Liver (tissue), 9 donors: Measurements from ENCODE around the gene GABRB1. TPM values are rescaled to one million over a fixed set of nuclear protein-coding genes. Genes with fewer than 3 reads are reported as not detected.

Experiments used
- DNase-seq: peaks from one replicate; pipeline ENCODE4 v3.0.0-alpha.2; 2017; ENCODE audit warnings: low spot score
- H3K27ac ChIP-seq, 2 donors: one replicate each; pipeline ENCODE4 v1.7.0; 2013; ENCODE audit warnings: inconsistent platforms in 2 of 2, low read length in 2 of 2, control low read depth in 1 of 2, low read depth in 1 of 2, mild to moderate bottlenecking in 1 of 2
- H3K27me3 ChIP-seq, 4 donors: one replicate each; pipeline versions ENCODE4 v1.6.1 to v1.7.0; 2013; ENCODE audit warnings: low read length in 3 of 4, inconsistent platforms in 1 of 4, mild to moderate bottlenecking in 1 of 4, moderate library complexity in 1 of 4; ENCODE audit not compliant: control insufficient read depth in 4 of 4, insufficient read depth in 4 of 4
- H3K36me3 ChIP-seq, 4 donors: one replicate each; pipeline versions ENCODE4 v1.6.1 to v1.7.0; 2013; ENCODE audit warnings: low read length in 3 of 4, mild to moderate bottlenecking in 3 of 4, low read depth in 1 of 4, moderate library complexity in 1 of 4; ENCODE audit not compliant: control insufficient read depth in 4 of 4, insufficient read depth in 3 of 4
- H3K4me1 ChIP-seq, 4 donors: one replicate each; pipeline versions ENCODE4 v1.6.1 to v1.7.0; 2013; ENCODE audit warnings: low read length in 3 of 4, mild to moderate bottlenecking in 3 of 4, moderate library complexity in 1 of 4; ENCODE audit not compliant: control insufficient read depth in 4 of 4, insufficient read depth in 4 of 4
- H3K4me3 ChIP-seq, 3 donors: one replicate each; pipeline versions ENCODE4 v1.6.1 to v1.7.0; 2013; ENCODE audit warnings: low read length in 3 of 3, control low read depth in 1 of 3, low read depth in 1 of 3, mild to moderate bottlenecking in 1 of 3
- H3K9ac ChIP-seq, 2 donors: one replicate each; pipeline ENCODE4 v1.7.0; 2013; ENCODE audit warnings: low read length in 2 of 2, mild to moderate bottlenecking in 2 of 2, moderate library complexity in 2 of 2, control low read depth in 1 of 2, low read depth in 1 of 2
- H3K9me3 ChIP-seq, 4 donors: one replicate each; pipeline versions ENCODE4 v1.6.1 to v1.7.0; 2013; ENCODE audit warnings: low read length in 3 of 4; ENCODE audit not compliant: control insufficient read depth in 4 of 4
- EGR1 ChIP-seq, 2 donors: IDR thresholded peaks; 2 replicates each; pipeline ENCODE4 v1.6.1; 2016 to 2018; ENCODE audit warnings: antibody characterized with exemption in 2 of 2, low read depth in 2 of 2
- FOXA1 ChIP-seq: IDR thresholded peaks from 2 replicates; pipeline ENCODE4 v1.6.1; 2016; ENCODE audit warnings: antibody characterized with exemption
- FOXA2 ChIP-seq: IDR thresholded peaks from 2 replicates; pipeline ENCODE4 v1.6.1; 2016; ENCODE audit warnings: antibody characterized with exemption
- GABPA ChIP-seq, 2 donors: IDR thresholded peaks in 1 of 2; conservative IDR thresholded peaks in 1 of 2; 2 replicates each; pipeline ENCODE4 v1.6.1; 2016; ENCODE audit warnings: antibody characterized with exemption in 2 of 2, mild to moderate bottlenecking in 1 of 2, moderate library complexity in 1 of 2
- HNF4A ChIP-seq, 2 donors: conservative IDR thresholded peaks; 2 replicates each; pipeline ENCODE4 v1.6.1; 2016; ENCODE audit warnings: antibody characterized with exemption in 2 of 2, mild to moderate bottlenecking in 2 of 2
- HNF4G ChIP-seq: IDR thresholded peaks from 2 replicates; pipeline ENCODE4 v1.6.1; 2016; ENCODE audit warnings: antibody characterized with exemption
- JUND ChIP-seq, 2 donors: IDR thresholded peaks; 2 replicates each; pipeline ENCODE4 v1.6.1; 2016; ENCODE audit warnings: antibody characterized with exemption in 2 of 2
- NR2F2 ChIP-seq: IDR thresholded peaks from 2 replicates; pipeline ENCODE4 v1.6.1; 2016; ENCODE audit warnings: antibody characterized with exemption
- RAD21 ChIP-seq, 2 donors: IDR thresholded peaks; 2 replicates each; pipeline ENCODE4 v1.6.1; 2016; ENCODE audit warnings: antibody characterized with exemption in 2 of 2, mild to moderate bottlenecking in 2 of 2
- RXRA ChIP-seq, 2 donors: IDR thresholded peaks; 2 replicates each; pipeline ENCODE4 v1.6.1; 2017 to 2018; ENCODE audit warnings: antibody characterized with exemption in 2 of 2, mild to moderate bottlenecking in 1 of 2
- SP1 ChIP-seq: IDR thresholded peaks from 2 replicates; pipeline ENCODE4 v1.6.1; 2018; ENCODE audit warnings: antibody characterized with exemption, mild to moderate bottlenecking
- TAF1 ChIP-seq: conservative IDR thresholded peaks from 2 replicates; pipeline ENCODE4 v1.6.1; 2016; ENCODE audit warnings: antibody characterized with exemption, mild to moderate bottlenecking
- YY1 ChIP-seq: IDR thresholded peaks from 2 replicates; pipeline ENCODE4 v1.6.1; 2016; ENCODE audit warnings: antibody characterized with exemption, mild to moderate bottlenecking
- WGBS: extraction: QIAGEN DNeasy Blood & Tissue Kit; methylation state at CpG from one replicate; pipeline ENCODE4 v1.1.7; 2013; 5-methylcytosine and 5-hydroxymethylcytosine counted together
- polyA plus RNA-seq, 2 donors: library from polyadenylated mRNA; stranded (reverse) in 1 of 2; unstranded in 1 of 2; fragments of 200-250 nt in 1 of 2; fragments of >200 nt in 1 of 2; fragmentation: Nextera tagmentation in 1 of 2; extraction: Ambion mirVana in 1 of 2; gene quantifications; one replicate each; pipeline versions ENCODE4 v1.2.1 to v1.2.3, GENCODE V29; 2013 to 2015
- total RNA-seq, 2 donors: library from RNA; depleted of rRNA; stranded (reverse); fragments of >200 nt; gene quantifications; one replicate each; pipeline ENCODE4 v1.2.3, GENCODE V29; 2014
- TF ChIP-seq, protein P1 (sequence below): fragments of 150-350 bp; IDR thresholded peaks from 2 replicates; pipeline ENCODE4 v1.5.1; 2017; ENCODE audit warnings: improper control_type of control experiment, low read depth, low read length; ENCODE audit not compliant: missing input control
- TF ChIP-seq, protein P2 (sequence below): IDR thresholded peaks from 2 replicates; pipeline ENCODE4 v1.6.1; 2016; ENCODE audit warnings: antibody characterized with exemption
- TF ChIP-seq, protein P3 (sequence below): IDR thresholded peaks from 2 replicates; pipeline ENCODE4 v1.6.1; 2016; ENCODE audit warnings: antibody characterized with exemption
- TF ChIP-seq, protein P4 (sequence below): IDR thresholded peaks from 2 replicates; pipeline ENCODE4 v1.6.1; 2016; ENCODE audit warnings: antibody characterized with exemption
- TF ChIP-seq, protein P5 (sequence below): IDR thresholded peaks from 2 replicates; pipeline ENCODE4 v1.6.1; 2016; ENCODE audit warnings: antibody characterized with exemption, mild to moderate bottlenecking
- donor health status: healthy.
- donor health status: healthy.
- donor health status: healthy.
- donor health status: healthy.
- donor health status: healthy.

The GABRB1 gene
- total and polyA plus RNA-seq, 4 donors, result 0.17 to 1.3 TPM; not detected in 2

DNA sequence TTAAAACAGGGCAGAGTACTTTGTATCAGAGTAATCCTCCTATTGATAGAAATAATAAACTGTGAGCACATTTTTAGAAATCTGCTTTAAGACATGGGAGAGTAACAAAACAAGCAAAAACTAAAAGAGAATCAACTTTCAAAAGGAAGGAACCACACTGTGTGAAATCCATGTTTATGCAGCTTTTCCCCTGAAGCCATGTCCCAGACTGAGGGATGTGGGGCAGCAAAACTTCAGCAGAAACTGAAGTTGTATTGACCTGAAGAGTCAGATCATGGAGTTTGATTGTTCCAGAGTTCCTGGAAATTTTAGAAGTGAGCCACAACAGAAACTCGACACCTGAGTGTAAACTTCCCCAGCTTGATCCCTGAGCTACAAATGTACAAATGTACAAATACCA, 378.9 kb downstream of the GABRB1 start:
- TF ChIP-seq, protein P1, sequence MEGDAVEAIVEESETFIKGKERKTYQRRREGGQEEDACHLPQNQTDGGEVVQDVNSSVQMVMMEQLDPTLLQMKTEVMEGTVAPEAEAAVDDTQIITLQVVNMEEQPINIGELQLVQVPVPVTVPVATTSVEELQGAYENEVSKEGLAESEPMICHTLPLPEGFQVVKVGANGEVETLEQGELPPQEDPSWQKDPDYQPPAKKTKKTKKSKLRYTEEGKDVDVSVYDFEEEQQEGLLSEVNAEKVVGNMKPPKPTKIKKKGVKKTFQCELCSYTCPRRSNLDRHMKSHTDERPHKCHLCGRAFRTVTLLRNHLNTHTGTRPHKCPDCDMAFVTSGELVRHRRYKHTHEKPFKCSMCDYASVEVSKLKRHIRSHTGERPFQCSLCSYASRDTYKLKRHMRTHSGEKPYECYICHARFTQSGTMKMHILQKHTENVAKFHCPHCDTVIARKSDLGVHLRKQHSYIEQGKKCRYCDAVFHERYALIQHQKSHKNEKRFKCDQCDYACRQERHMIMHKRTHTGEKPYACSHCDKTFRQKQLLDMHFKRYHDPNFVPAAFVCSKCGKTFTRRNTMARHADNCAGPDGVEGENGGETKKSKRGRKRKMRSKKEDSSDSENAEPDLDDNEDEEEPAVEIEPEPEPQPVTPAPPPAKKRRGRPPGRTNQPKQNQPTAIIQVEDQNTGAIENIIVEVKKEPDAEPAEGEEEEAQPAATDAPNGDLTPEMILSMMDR, result no peak
- TF ChIP-seq RXRA (IDR thresholded peaks at IDR 0.05) (no peak), HNF4G (no peak), SP1 (no peak), NR2F2 (no peak), TAF1 (no peak)
- TF ChIP-seq, protein P2, sequence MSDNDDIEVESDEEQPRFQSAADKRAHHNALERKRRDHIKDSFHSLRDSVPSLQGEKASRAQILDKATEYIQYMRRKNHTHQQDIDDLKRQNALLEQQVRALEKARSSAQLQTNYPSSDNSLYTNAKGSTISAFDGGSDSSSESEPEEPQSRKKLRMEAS, result no peak
- TF ChIP-seq, protein P3, sequence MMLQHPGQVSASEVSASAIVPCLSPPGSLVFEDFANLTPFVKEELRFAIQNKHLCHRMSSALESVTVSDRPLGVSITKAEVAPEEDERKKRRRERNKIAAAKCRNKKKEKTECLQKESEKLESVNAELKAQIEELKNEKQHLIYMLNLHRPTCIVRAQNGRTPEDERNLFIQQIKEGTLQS, result no peak

DNA sequence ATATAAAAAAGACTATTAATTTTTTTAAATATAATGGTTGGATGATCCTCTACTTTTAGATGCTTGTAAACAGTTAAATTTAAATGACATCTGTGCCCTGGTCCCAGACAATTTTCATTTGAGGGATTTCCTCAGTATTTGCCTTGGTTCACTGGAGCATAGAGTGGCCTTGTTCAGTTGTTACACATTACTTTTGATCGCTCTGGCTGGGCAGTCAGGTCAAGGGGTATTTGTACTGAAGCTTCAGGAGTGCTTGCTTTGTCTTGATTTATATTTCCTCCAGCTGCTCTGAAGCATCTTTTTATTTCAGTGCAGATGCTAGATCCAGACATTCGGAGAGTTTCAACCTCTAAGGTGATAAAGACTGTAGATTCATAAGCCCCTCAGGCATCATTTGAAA, 382.2 kb downstream of the GABRB1 start:
- no peak for TF ChIP-seq FOXA2
- no peak for TF ChIP-seq YY1
- TF ChIP-seq GABPA (IDR thresholded peaks at IDR 0.05 in 1 of 2, conservative IDR thresholded peaks at IDR 0.05 in 1 of 2), result no peak
- TF ChIP-seq, protein P1, result no peak
- no peak for TF ChIP-seq EGR1 (IDR thresholded peaks at IDR 0.05; ENCODE audit: low read depth in 2 of 2)
- TF ChIP-seq SP1, result no peak
- TF ChIP-seq, protein P2, result no peak
- no peak for TF ChIP-seq RXRA (IDR thresholded peaks at IDR 0.05)
- TF ChIP-seq HNF4G, result no peak
- TF ChIP-seq, protein P3, result no peak
- TF ChIP-seq HNF4A (conservative IDR thresholded peaks at IDR 0.05), result no peak
- TF ChIP-seq, protein P4, sequence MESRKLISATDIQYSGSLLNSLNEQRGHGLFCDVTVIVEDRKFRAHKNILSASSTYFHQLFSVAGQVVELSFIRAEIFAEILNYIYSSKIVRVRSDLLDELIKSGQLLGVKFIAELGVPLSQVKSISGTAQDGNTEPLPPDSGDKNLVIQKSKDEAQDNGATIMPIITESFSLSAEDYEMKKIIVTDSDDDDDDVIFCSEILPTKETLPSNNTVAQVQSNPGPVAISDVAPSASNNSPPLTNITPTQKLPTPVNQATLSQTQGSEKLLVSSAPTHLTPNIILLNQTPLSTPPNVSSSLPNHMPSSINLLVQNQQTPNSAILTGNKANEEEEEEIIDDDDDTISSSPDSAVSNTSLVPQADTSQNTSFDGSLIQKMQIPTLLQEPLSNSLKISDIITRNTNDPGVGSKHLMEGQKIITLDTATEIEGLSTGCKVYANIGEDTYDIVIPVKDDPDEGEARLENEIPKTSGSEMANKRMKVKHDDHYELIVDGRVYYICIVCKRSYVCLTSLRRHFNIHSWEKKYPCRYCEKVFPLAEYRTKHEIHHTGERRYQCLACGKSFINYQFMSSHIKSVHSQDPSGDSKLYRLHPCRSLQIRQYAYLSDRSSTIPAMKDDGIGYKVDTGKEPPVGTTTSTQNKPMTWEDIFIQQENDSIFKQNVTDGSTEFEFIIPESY, result no peak
- no peak for TF ChIP-seq NR2F2
- TF ChIP-seq JUND (IDR thresholded peaks at IDR 0.05), result no peak
- no peak for TF ChIP-seq RAD21 (IDR thresholded peaks at IDR 0.05)
- no peak for TF ChIP-seq FOXA1
- TF ChIP-seq, protein P5, sequence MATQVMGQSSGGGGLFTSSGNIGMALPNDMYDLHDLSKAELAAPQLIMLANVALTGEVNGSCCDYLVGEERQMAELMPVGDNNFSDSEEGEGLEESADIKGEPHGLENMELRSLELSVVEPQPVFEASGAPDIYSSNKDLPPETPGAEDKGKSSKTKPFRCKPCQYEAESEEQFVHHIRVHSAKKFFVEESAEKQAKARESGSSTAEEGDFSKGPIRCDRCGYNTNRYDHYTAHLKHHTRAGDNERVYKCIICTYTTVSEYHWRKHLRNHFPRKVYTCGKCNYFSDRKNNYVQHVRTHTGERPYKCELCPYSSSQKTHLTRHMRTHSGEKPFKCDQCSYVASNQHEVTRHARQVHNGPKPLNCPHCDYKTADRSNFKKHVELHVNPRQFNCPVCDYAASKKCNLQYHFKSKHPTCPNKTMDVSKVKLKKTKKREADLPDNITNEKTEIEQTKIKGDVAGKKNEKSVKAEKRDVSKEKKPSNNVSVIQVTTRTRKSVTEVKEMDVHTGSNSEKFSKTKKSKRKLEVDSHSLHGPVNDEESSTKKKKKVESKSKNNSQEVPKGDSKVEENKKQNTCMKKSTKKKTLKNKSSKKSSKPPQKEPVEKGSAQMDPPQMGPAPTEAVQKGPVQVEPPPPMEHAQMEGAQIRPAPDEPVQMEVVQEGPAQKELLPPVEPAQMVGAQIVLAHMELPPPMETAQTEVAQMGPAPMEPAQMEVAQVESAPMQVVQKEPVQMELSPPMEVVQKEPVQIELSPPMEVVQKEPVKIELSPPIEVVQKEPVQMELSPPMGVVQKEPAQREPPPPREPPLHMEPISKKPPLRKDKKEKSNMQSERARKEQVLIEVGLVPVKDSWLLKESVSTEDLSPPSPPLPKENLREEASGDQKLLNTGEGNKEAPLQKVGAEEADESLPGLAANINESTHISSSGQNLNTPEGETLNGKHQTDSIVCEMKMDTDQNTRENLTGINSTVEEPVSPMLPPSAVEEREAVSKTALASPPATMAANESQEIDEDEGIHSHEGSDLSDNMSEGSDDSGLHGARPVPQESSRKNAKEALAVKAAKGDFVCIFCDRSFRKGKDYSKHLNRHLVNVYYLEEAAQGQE, result no peak
- no peak for TF ChIP-seq TAF1
- no peak for DNase-seq
- H3K27me3 ChIP-seq, result no peaks in the 10 kb centered on the region
- no peaks in the 10 kb centered on the region for H3K36me3 ChIP-seq
- no peaks in the 10 kb centered on the region for H3K9me3 ChIP-seq
- H3K27ac ChIP-seq, result no peak overlapping the region
- H3K4me1 ChIP-seq, result no peaks in the 10 kb centered on the region
- 44% methylated on average over 2 of the region's 2 CpGs for WGBS
- no peak overlapping the region for H3K4me3 ChIP-seq
- H3K9ac ChIP-seq, result no peak overlapping the region

More for the DNA sequence above, 378.9 kb downstream of the GABRB1 start:
- no peak overlapping the region for H3K4me3 ChIP-seq
- H3K36me3 ChIP-seq, result no peaks in the 10 kb centered on the region
- WGBS, result 47% methylated on average over 1 of the region's 1 CpG
- H3K9me3 ChIP-seq, result no peaks in the 10 kb centered on the region
- H3K4me1 ChIP-seq, result no peaks in the 10 kb centered on the region
- H3K27ac ChIP-seq, result no peak overlapping the region
- no peak for DNase-seq
- no peaks in the 10 kb centered on the region for H3K27me3 ChIP-seq
- H3K9ac ChIP-seq, result no peak overlapping the region
